ENCODE results near the gene MTG1.

The MTG1 gene

DNA sequence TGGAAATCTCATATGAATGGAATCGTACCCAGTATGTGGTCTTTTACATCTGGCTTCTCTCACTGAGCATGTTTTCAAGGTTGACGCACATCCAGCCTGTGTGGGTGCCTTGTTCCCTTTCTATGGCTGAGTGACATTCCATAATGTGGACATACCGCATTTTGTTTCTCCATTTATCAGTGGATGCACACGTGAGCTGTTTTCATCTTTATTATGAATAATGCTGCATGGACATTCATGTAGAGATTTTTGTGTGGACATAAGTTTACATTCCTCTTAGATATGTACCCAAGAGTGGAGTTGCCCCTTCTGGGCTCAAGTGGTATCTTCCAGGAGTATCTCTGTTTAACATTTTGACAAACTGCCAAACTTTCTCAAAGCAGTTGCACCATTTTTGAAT, 58.5 kb downstream of the MTG1 start:
- DNase-seq (ENCODE audit: low spot score), result no peak

DNA sequence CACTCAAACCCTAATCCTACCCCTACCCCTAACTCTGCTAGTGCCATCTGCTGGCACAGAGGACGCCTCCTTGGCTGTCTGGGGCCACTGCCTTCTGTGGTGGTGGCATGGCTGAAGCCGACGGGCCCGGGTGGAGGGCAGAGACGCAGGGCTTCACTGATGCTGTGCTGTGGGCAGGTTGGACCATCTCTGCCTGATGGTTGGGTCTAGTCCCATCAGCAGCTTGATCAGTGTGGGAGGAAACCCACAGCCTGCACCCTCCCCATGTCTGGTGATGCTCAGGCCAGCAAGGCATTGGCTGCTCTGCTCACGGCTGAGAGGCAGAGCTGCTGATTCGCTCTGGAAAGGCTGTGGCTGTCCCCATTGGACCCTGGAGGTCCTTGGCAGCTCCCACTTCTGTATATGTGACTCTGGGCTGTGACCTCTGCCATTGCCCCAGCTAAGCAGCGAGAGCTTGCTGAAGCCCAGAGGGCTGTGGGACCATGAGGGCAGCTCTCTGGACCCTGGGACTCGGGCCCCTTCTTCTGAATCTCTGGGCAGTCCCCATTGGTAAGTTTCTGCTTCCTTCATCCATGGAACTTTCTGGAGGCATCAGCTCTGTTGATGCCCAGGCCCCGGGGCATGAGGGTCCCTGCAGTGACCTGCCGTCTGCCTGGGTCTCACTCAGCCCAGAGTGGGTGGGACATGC, 59.7 kb downstream of the MTG1 start, which contains the start of gene SCART1:
Gene SCART1, plus strand, starts transcription at position 430 of the 688 bp plus-strand sequence. Its CDS starts 53 bp downstream, at position 483.
- no peak for DNase-seq (ENCODE audit: low spot score)

DNA sequence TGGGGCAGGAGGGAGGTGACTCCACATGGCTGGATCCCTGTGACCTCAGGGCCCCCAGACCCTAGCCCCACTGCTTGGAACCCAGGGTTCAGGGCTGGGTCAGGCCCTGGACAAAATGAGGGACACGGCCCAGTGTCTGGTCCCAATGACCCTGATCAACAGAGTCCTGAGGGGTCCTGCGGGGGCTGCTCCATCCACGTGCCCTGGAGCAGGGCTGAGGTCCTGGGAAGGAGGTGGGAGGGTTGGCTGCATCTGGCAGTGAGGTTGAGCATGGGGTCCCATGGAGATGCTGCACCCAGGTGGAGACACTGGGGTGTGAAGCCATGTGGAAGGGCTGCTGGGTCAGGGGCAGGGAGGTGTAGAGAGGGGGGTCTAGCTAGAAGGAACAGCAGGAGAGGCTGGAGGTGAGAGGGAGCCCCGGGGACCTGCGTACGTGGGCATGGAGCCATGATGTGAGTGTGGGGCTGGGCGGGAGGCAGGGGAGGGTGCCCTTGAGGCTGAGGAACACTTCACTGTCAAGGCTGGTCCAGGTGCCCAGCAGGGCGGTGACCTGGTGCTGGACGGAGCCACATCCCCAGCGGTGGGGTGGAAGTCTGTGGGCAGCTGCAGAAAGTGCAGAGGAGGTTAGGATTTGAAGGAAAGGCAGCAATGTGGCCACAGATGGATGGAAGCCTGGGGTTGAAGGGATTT, 60.4 kb downstream of the MTG1 start:
- DNase-seq (ENCODE audit: low spot score), result no peak

DNA sequence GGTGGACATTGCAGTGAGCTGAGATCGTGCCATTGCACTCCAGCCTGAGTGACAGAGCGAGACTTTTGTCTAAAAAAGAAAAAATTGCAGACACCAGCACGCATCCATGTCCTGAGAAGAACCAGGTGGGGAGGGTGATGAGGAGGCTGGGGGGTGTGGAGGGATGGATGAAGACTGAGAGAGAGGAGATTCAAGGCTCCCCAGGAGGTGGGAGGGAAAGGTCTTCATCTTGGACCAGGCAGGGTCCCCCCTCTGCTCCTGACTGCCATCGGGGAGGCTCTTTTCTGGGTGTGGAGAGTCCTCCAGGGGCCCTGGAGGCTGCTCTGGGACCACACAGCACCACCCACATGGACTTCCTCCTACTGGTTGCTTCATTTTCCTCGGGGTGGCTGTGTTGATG, 61.2 kb downstream of the MTG1 start:
- DNase-seq (ENCODE audit: low spot score), result no peak

DNA sequence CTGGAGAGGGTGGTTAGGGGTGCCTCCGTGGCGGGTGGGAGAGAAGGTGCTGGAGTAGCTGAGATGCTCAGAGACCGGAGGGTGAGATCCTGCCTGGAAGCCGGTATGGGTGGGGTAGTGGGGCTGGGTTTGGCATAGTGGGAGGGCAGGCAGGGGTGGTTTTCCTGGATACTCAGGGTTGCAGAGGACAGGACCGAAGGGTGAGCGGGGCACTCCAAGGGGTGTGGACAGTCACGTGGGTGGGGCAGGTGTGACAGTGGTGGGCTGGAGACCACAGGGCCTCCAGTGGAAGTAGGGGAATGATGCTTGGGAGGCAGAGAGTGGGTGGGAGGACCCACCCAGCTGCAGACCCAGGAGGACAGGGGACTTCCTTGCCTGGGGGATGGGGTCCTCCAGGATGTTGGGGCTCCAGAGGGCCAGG, 61.7 kb downstream of the MTG1 start:
- DNase-seq (ENCODE audit: low spot score), result no peak

DNA sequence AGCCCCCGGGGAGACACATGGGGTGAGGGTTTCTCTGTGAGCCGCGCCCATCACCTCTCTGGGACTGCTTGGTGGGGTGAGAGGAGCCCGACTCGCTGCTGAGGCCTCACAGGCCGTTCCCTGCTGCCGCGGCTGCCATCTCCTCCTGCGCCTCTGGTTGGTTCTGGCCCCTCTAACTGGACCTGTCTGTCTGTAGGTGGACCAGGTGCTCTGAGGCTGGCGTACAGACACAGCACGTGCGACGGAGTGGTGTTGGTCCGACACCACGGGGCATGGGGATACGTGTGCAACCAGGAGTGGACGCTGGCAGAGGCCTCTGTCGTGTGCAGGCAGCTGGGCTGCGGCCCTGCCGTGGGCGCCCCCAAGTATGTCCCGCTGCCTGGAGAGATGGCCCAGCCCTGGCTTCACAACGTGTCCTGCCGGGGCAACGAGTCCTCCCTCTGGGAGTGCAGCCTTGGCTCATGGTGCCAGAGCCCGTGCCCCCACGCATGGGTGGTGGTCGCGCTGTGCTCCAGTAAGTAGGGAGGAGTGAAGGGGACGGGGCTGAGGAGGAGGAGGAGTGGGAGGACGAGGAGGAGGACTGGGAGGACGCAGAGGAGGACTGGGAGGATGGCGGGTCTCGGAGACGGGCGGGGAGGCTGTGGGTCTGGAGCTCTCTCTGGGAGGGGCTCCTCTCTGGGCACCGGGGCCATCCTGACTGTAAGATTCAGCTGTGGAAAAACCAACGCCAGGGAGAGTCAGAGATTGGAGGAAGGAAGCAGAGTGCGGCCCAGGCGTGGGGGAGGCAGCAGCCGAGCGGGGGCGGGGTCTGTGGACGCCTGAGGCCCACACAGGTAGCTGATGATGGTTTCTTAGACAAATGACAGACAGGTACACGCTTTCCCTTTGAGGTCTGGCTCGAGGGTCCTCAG, 62.3 kb downstream of the MTG1 start:
- DNase-seq (ENCODE audit: low spot score), result no peak

DNA sequence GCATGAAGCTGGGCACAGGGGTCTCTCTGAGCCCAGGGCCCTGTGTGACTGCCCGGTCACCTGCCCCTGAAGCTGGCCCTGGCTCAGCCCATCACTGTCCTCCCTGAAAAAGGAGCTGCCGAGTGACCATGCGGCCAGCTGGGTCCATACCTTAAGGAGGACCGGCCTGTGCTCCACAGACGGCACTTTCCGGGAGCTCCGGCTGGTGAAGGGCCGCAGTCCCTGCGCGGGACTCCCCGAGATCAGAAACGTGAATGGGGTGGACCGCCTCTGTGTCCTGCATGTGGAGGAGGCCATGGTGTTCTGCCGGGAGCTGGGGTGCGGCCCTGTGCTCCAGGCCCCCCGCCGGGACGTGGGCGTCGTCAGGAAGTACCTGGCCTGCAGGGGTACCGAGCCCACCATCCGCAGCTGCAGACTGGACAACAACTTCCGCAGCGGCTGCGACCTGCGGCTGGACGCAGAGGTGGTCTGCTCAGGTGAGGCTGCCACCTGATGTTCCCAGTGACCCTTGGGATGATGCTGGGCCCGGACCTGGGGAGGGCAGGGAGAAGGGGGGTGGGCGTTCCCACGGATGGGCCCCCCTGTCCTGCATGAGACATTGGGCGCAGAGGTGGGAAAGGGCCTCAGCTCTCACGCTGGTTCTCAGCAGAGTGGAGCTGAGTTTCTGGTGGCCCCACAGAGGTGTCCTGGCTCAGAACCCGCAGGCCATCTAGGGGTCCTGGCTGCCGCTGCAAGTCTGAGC, 63.3 kb downstream of the MTG1 start:
- no peak for DNase-seq (ENCODE audit: low spot score)

DNA sequence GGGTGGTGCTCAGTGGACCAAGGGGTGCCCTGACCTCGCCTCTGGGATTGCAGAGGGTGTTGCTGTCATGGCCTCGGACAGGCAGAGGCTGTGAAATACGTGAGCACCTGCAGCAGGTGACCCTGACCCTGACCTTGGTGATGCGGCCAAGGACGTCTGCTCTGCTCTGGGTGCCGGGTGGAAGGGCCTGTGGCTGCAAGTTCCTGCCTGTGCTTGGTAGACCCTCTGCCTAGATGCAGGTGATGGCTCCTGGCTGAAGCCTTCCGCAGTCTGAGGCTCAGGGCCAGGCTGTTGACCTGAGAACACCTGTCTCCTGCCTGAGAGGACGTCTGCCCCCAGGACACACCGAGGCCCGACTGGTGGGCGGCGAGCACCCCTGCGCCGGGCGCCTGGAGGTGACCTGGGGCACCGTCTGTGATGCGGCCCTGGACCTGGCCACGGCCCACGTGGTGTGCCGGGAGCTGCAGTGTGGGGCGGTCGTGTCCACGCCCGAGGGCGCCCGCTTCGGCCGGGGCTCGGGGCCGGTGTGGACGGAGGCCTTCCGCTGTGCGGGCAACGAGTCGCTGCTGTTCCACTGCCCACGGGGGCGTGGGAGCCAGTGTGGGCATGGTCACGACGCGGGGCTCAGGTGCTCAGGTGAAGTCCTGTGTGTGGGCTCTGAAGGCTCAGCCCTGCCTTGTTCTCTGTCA, 64.2 kb downstream of the MTG1 start:
- DNase-seq (ENCODE audit: low spot score), result no peak

DNA sequence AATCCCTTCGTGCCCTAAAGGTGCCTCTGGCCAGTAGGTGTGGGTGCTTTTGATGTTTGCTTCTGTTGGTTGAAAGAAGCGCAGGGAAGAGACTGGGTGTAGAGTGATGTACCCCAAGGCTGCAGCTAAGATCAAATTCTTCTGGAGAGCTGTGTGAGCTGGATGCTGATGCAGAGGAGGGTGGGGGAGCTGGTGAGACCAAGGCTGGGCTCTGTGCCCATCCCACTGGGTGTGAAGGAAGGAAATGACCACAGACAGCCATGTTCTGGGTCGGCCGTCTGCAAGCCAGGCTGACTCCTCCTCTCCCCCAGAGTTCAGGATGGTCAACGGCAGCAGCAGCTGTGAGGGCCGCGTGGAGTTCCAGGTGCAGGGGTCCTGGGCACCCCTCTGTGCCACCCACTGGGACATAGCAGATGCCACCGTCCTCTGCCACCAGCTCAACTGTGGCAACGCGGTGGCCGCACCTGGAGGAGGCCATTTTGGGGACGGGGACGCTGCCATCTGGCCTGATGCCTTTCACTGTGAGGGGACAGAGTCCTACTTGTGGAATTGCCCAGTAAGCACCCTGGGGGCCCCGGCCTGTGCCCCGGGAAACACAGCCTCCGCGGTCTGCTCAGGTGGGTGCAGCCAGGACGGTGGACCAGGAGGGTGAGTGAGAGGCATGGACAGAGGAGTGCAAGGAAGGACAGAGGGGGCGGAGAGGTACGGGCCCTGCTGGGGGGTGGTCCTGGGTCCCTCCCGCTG, 64.9 kb downstream of the MTG1 start:
- DNase-seq (ENCODE audit: low spot score), result no peak

DNA sequence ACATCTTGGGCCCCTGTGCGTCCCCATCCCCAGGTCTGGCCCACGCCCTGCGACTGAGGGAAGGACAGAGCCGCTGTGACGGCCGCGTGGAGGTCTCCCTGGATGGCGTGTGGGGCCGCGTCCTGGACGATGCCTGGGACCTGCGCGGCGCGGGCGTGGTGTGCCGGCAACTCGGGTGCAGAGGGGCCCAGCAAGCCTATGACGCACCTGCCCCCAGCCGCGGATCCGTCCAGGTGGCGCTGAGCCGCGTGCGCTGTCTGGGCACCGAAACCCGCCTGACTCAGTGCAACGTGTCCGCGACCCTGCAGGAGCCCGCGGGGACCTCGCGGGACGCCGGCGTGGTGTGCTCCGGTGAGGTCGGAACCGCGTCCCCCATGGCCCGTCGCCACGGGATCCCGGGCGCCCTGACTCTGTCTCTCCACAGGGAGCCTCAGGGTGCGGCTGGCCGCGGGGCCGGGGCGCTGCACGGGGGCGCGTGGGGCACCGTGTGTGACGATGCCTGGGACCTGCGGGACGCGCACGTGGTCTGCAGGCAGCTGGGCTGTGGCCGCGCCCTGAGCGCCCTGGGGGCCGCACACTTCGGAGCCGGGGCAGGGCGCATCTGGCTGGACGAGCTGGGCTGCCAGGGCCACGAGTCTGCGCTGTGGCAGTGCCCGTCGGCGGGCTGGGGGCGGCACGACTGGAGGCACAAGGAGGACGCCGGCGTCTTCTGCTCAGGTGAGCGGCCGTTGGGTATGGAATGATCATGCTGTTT, 65.7 kb downstream of the MTG1 start:
- DNase-seq (ENCODE audit: low spot score), result no peak

DNA sequence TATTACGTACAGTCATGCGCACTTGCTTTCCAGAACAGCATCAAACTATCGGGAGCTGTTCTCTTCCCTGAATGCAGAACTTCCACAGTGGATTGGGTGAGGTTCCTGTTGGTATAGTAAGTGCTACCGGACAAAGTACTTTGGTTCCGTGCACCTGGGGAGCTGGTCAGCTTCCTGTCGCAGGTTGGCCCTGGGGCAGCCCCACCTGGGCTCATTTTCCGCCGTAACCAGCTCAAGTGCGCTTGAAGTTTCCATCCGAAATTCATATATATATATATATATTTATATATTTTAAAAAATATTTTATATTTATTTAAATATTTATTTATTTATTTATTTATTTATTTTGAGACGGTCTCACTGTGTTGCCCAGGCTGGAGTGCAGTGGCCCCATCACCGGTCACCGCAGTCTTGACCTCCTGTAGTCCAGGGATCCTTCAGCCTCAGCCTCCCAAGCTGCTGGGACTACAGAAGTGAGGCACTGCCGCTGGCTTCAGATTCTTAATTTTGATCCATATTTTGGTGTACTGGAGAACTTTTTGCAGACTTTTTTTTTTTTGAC, 66.3 kb downstream of the MTG1 start:
- DNase-seq (ENCODE audit: low spot score), result no peak

DNA sequence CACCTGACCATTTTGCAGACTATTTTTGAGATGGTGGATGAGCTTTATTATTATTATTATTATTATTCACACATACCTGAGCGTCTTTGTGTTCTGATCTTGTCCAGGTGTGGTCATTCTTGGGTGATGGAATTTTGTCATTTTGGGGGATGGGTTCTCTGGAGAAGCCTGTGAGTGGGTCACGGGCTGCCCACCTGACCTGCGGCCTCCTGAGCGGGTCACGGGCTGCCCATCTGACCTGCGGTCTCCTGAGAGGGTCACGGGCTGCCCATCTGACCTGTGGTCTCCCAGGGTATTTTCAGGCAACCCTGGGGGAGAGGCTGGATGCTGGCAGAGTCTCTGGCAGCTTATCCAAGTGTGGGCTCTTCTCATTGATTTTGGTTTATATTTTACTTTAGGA, 67.1 kb downstream of the MTG1 start:
- DNase-seq (ENCODE audit: low spot score), result no peak

DNA sequence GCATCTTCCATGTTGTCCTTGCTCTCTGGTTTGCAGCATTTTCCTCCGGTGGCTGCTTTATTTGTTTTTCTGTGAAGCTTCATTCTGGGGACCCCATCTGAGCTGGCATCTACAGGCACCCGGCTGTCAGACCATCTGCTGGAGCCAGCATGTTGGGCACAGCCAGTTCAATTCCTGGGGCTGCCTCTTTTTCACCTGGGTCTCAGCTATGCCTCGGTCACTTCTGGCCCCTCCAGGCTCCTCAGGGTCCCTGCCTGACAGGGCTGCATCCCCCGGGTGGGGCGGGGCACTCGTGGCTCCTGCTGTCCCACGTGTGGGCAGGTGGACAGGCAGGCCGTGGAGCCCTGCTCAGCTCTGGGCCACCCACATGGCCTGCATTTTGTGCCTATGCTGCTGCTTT, 67.9 kb downstream of the MTG1 start:
- no peak for DNase-seq (ENCODE audit: low spot score)

DNA sequence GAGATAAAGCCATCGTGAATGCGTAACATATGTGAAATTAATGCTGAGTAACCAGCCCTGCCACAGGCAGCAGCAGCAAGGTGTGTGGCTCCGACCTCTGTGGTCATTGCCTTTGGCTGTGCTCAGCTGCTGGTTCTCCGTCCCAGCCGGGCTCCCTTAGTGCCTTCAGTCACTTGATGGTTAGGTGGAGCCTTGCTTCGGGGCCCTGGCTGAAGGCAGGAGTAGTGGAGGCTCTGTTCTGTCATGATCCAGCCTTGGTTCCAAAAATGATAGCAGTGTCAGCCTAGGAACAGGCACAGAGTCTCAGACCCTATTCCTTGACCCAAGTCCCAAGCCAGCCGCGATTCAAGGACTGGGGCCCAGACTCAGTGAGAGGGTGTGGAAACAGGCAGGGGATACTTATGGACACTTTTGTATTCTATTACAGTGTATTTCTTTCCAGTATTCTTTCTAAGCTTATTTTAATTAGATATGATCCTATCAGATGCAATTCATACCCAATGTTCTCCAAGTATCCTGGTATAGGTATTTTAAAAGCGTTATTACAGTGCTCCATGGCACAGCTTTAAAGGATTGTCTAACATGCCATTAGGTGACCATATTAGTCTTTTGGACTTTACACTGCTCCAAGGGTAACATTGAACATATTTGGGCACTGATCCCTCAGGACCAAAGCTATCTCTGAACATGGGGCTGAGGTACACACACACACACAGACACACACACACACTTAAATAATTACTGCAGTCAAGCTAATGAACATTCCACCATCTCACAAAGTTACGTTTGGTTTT, 68.8 kb downstream of the MTG1 start:
- DNase-seq (ENCODE audit: low spot score), result no peak

DNA sequence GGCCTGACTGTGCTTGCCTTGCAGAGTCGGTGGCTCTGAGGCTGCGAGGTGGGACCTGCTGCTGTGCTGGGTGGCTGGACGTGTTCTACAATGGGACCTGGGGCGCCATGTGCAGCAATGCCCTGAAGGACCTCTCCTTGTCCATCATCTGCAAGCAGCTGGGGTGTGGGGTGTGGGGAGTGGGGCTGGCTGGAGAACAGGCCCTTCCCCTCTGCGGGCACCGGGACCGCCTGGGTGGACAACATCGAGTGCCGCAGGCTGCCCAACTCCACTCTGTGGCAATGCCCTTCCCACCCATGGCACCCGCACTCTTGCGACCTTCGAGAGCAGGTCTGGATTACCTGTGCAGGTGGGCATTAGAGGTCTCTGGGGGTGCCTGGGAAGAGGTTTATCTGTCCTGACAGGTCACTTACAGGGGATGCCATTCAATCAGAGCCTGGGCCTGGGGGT, 70.7 kb downstream of the MTG1 start:
- DNase-seq (ENCODE audit: low spot score), result no peak

DNA sequence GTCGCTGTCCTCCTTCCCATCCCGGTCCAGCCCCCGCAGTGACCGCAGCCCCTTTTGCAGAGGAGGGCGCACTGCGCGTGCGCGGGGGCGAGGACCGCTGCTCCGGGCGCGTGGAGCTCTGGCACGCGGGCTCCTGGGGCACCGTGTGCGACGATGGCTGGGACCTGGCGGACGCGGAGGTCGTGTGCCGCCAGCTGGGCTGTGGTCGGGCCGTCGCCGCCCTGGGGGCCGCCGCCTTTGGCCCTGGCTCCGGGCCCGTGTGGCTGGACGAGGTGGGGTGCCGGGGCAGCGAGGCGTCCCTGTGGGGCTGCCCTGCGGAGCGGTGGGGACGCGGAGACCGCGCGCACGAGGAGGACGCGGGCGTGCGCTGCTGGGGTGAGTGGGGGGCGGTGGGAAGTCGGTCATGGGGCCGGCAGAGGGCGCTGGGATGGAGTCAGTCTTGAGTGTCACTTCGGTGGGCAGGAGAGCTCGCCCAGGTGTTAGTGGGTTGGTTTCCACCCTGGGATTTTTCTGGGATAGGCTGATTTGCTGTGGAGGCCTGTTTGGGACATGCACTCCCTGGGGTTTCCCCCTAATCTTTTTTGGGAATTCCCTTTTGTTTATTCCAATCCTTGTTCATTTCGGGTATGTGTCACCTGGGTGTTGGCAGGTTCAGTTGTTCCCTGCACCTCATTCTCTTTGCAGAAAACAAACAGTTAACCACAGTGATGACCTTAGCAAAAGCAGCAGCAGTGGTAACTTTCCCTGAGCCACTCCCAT, 71.4 kb downstream of the MTG1 start:
- no peak for DNase-seq (ENCODE audit: low spot score)

DNA sequence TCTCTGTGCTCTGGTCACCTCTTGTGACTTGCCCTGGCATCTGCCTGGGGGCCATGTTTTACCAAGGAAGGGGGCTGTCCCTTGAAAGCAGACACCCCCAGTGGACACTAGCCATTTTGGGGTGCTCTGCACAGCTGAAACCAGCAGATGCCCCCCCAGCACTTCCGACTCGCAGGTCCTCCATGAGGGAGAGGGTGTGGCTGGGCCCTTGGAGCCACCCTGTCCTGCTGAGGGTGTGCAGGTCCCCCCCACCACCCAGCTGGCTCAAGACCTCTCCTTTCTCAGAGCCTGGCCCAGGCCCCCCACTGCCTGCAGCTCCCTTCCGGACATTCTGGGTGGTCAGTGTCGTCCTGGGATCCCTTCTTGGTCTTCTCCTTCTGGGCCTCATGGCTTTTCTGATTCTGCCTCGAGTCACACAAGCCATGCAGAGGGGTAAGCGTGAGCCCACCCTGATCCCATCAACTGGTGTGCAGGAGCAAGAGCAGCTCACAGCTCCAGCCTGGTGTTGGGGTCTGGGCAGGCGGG, 72.1 kb downstream of the MTG1 start:
- no peak for DNase-seq (ENCODE audit: low spot score)
